ENCODE measurements around the gene PPP1R2C. TPM values are rescaled to one million over a fixed set of nuclear protein-coding genes. Genes with fewer than 3 reads are reported as not detected.

The PPP1R2C gene
- total RNA-seq, 2 donors from 2014 or later, result not detected

DNA sequence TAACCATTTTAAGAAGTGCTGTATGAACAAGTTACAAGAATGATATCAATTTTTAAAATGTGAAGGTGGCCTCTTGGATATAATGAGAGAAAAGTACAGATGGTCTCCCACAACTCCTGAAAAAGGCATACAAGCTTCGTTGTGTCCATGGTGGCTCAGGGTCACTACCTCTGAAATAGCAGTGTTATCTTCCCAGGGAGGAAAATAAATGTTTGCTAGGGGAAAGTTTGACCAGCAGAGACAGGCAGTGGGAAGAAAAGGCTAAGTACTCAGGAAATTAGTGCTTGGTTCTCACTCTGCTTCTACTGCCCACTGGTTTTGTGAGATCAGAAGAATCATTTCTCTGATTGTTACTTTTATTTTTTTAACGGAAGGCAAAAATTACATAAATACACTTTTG, 39.4 kb downstream of the PPP1R2C start:
- no peaks in the 10 kb centered on the region for H3K27me3 ChIP-seq (ENCODE audit: control insufficient read depth, insufficient read depth, low read length, poor library complexity, severe bottlenecking)
- no peak for DNase-seq
- Mint-ChIP-seq H3K27me3 (ENCODE audit: insufficient read depth) (no peaks in the 10 kb centered on the region), H3K9me3 (no peaks in the 10 kb centered on the region), H3K4me3 (no peak overlapping the region), H3K36me3 (ENCODE audit: low read depth) (no peaks in the 10 kb centered on the region), H3K27ac (no peak overlapping the region), H3K4me1 (peaks cover 2% of the 10 kb centered on the region)
- TF ChIP-seq, protein P1, sequence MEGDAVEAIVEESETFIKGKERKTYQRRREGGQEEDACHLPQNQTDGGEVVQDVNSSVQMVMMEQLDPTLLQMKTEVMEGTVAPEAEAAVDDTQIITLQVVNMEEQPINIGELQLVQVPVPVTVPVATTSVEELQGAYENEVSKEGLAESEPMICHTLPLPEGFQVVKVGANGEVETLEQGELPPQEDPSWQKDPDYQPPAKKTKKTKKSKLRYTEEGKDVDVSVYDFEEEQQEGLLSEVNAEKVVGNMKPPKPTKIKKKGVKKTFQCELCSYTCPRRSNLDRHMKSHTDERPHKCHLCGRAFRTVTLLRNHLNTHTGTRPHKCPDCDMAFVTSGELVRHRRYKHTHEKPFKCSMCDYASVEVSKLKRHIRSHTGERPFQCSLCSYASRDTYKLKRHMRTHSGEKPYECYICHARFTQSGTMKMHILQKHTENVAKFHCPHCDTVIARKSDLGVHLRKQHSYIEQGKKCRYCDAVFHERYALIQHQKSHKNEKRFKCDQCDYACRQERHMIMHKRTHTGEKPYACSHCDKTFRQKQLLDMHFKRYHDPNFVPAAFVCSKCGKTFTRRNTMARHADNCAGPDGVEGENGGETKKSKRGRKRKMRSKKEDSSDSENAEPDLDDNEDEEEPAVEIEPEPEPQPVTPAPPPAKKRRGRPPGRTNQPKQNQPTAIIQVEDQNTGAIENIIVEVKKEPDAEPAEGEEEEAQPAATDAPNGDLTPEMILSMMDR (conservative IDR thresholded peaks at IDR 0.05), result no peak
- no peaks in the 10 kb centered on the region for H3K36me3 ChIP-seq (ENCODE audit: control insufficient read depth, insufficient read depth, low read length)
- H3K27ac ChIP-seq (ENCODE audit: low read depth, low read length), result no peak overlapping the region
- 83 to 85% methylated on average over 1 of the region's 2 CpGs for WGBS, 2 experiments (ENCODE audit: insufficient coverage in 1 of 2, insufficient read length in 1 of 2)
- no peaks in the 10 kb centered on the region for H3K9me3 ChIP-seq (ENCODE audit: control insufficient read depth, low read length)
- no peaks in the 10 kb centered on the region for H3K4me1 ChIP-seq (ENCODE audit: control insufficient read depth, insufficient read depth, low read length)
- no peak overlapping the region for H3K4me3 ChIP-seq (ENCODE audit: low read length)
- no peak overlapping the region for H3K9ac ChIP-seq (ENCODE audit: extremely low read depth, low read length, poor library complexity, severe bottlenecking)

DNA sequence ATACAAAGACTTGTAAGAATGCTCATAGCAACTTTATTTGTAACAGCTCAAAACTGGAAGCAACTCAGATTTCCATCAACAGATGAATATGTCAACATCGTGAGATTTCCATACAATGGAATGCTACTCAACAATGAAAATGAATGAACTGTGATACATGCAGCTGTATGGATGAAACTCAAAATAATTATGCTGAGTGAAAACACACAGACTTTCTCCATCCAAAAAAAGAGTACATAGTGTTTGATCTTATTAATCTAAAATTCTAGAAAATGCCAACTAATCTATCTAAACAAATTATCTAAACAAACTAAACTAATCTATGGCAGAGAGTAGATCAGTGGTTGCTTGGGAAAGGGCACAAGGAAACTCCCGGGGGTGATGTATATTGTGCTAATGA, 42.7 kb downstream of the PPP1R2C start:
- no peaks in the 10 kb centered on the region for H3K36me3 ChIP-seq (ENCODE audit: control insufficient read depth, insufficient read depth, low read length)
- no peak for DNase-seq
- H3K4me1 Mint-ChIP-seq, result peaks cover 2% of the 10 kb centered on the region
- peaks cover 7% of the 10 kb centered on the region for H3K9me3 ChIP-seq (ENCODE audit: control insufficient read depth, low read length)
- no peaks in the 10 kb centered on the region for H3K27me3 Mint-ChIP-seq (ENCODE audit: insufficient read depth)
- H3K9ac ChIP-seq (ENCODE audit: extremely low read depth, low read length, poor library complexity, severe bottlenecking), result no peak overlapping the region
- peaks cover 5% of the 10 kb centered on the region for H3K36me3 Mint-ChIP-seq (ENCODE audit: low read depth)
- no peak overlapping the region for H3K27ac ChIP-seq (ENCODE audit: low read depth, low read length)
- no peak overlapping the region for H3K27ac Mint-ChIP-seq
- WGBS, 2 experiments (ENCODE audit: insufficient coverage in 1 of 2, insufficient read length in 1 of 2), result 100% methylated on average over 1 of the region's 2 CpGs; no CpG with 5 or more reads in 1 of the 2 experiments
- H3K9me3 Mint-ChIP-seq, result peaks cover 14% of the 10 kb centered on the region
- no peaks in the 10 kb centered on the region for H3K4me1 ChIP-seq (ENCODE audit: control insufficient read depth, insufficient read depth, low read length)
- TF ChIP-seq, protein P1 (conservative IDR thresholded peaks at IDR 0.05), result no peak
- no peak overlapping the region for H3K4me3 Mint-ChIP-seq
- H3K27me3 ChIP-seq (ENCODE audit: control insufficient read depth, insufficient read depth, low read length, poor library complexity, severe bottlenecking), result no peaks in the 10 kb centered on the region
- no peak overlapping the region for H3K4me3 ChIP-seq (ENCODE audit: low read length)

DNA sequence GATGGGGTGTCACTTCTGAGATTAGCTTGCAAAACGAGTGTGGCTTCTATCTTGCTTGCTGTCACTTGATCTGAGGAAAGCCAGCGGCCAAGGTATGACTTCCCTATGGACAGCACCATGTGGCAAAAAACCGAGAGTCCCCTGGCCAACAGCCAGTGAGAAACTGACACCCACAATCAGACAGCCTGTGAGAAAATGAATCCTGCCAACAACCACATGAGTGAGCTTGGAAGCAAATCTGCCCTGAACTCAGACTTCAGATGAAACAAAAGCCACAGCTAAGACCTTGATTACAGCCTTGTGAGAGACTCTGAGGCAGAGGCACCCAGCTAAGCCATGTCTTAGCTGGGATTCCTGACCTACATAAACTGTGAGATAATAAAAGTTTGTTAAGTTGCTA, 45.5 kb downstream of the PPP1R2C start:
- Mint-ChIP-seq H3K27ac (no peak overlapping the region), H3K9me3 (peaks cover 38% of the 10 kb centered on the region), H3K4me1 (no peaks in the 10 kb centered on the region), H3K4me3 (no peak overlapping the region), H3K27me3 (ENCODE audit: insufficient read depth) (no peaks in the 10 kb centered on the region), H3K36me3 (ENCODE audit: low read depth) (peaks cover 8% of the 10 kb centered on the region)
- no peak for DNase-seq
- Histone ChIP-seq H3K4me3 (ENCODE audit: low read length) (no peak overlapping the region), H3K36me3 (ENCODE audit: control insufficient read depth, insufficient read depth, low read length) (no peaks in the 10 kb centered on the region), H3K4me1 (ENCODE audit: control insufficient read depth, insufficient read depth, low read length) (no peaks in the 10 kb centered on the region), H3K27me3 (ENCODE audit: control insufficient read depth, insufficient read depth, low read length, poor library complexity, severe bottlenecking) (no peaks in the 10 kb centered on the region), H3K9ac (ENCODE audit: extremely low read depth, low read length, poor library complexity, severe bottlenecking) (no peak overlapping the region), H3K27ac (ENCODE audit: low read depth, low read length) (no peak overlapping the region), H3K9me3 (ENCODE audit: control insufficient read depth, low read length) (peaks cover 23% of the 10 kb centered on the region)
- TF ChIP-seq, protein P1 (conservative IDR thresholded peaks at IDR 0.05), result no peak
- WGBS, 2 experiments (ENCODE audit: insufficient coverage in 1 of 2, insufficient read length in 1 of 2), result 78 to 93% methylated on average over 1 to 3 of the region's 3 CpGs
